AG20443 (cell line): ENCODE results near the gene KIF3B.
"Not testable (repeated sequence)": the region's sequence is repeated elsewhere in the genome, so short reads cannot be mapped to it uniquely, and the experiment has no call there.

Source experiments
- DNase-seq: peaks from one replicate; pipeline ENCODE4 v3.0.0; 2012; ENCODE audit warnings: low spot score, mixed read lengths

Gene KIF3B

DNA sequence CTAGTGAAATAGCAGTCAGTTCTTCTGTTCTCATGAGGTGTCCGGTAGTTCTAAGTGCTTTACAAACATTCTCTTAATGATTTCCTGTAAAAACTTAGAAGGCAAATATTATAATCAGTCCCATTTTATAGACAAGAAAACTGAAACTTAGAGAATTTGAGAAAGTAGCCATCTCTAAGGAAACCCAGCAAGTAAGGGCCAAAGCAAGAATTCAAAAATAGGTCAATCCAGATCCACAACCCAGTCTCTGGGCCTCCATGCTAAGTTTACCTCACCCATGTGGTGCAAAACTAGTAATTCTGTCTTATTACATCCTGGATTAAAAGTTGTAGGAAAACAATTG is 53.1 kb downstream of the KIF3B start:
- DNase-seq: no peak

DNA sequence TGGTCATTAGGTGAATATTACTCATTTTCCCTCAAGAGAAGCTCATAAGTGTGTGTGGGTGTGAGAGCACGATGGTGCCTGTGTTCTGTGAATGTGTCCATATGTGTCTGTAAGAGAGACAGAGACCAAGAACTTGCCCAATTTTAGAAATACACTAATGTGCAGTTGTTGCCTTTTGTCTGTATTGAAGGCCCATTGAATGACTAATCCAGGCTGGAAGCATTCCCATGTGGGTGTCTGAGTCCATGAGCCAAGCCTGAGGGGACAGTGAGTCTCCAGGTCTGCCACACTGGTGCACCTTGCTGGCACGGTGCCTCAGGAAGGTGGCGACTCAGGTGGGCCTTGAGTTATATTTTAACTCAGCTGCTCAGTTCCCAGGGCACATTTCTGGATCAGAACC is 55.2 kb downstream of the KIF3B start:
- no peak for DNase-seq

DNA sequence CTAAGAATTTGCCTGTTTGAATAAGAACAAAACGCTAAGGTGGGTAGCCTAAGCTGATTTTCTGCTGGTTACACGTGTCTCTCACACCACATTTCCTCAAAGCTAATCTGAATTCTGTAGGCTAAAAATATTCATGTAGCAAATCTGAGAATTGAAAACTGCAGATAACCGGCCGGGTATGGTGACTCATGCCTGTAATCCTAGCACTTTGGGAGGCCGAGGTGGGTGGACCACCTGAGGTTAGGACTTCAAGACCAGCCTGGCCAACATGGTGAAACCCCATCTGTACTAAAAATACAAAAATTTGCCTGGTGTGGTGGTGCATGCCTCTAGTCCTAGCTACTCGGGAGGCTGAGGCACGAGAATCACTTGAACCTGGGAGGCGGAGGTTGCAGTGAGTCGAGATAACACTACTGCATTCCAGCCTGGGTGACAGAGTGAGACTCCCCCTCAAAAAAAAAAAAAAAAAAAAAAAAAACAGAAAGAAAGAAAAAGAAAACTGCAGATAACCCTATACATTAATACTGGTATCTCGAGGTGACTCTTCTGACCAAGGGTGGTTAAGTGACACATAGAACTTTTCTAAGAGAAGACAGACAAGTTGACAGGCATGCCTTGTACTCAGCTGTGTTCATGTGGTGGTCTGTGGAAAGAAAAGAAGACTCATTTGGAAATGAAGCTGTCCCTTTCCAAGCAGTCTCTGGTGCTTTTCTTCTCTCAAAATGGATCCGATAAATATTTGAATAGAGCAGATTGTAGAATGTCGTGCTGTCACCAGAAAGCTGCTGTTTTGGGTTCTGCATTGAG is 55.9 kb downstream of the KIF3B start:
- DNase-seq: no peak

DNA sequence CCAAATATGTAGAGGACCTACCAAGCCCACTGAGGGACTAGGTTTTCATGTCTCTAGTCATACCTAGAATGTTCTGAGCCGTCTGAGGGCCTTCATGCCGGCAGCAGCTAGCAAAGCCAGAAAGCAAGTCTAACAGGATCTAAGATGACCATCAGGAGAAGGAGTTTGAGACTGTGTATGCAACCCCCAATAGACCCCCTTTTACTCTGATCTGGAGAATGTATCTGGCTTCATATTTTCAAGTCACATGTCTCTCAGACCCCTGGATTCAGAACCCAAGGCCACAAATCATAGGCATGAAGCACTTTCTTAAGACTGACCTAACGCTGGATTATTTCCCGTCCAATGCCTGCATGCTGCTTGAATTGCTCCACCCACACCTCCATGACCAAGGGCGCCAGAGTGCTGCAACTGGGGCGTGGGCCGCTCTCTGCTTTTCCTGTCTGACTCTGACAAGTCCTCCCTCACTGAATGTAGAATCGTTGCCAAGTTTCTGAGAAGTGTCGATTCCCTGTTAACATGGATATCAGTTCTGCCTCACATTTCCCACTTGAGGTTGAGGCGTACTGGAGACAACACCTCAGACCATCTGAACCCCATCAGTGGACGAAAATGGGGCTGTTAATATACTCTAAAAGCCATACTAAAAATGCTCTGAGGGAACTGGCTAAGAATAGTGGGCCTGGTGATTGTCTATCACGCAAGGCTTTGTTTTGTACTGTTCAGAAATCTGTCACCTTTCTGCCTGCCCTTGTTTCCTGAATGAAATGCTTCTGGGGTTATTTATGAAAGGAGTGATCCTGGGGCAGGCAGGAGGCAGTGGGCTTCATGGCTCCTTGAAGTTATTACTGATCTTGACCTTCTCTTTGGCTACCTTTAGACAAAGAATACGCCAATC is 56.8 kb downstream of the KIF3B start:
- no peak for DNase-seq

DNA sequence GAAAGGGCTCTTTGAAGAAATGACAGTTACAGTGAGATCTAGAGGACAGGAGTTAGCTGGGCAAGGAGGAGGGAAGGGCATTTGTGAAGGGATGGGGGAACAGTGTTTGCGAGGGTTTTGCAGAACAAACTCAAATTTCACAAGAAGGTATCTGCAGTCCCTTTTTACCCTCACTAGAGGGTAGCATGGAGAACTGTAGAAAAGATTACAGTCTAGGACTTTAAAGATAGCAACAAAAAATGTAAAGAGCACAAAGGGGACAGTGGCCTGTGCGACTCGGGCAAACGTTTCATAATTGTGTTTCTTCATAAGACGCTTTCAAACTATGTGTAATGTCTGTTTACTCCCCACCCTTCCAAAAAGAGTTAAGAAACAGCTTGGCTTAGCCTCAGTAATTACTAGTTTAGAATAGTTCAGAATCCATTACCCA is 59.5 kb downstream of the KIF3B start:
- DNase-seq: peak; percentile 58

DNA sequence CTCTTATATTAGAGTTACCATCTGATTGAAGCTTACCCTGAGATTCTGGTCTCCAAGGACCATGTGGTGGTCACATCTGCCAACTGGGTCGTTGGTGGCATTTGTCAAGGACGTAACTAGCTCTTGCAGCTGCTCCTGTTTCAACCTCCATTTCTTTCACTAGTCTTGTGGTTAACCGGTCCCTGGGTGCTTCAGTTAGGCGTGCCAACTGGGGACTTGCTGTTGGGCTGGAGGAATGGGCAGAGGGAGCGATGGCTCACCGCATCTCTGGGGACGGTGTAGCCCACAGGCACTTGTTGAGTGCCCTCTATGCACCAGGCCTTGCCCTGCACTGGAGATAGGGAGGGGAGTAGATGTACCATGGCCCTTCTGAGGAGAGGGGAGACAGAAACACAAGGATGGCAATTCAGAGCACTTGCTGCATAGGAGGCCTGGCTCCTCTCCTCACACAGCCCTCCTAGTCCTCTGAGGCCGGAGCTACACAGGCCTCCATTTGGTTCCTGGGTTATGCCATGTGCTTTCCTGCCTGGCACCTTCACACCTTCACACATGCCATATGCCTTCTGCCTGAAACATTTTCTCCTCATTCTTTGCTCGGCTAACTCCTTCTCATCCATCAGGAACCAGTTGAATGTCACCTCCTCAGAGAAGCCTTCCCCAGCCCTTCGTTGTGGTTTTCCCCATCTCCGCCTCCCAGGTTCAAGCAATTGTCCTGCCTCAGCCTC is 60.6 kb downstream of the KIF3B start:
- no peak for DNase-seq

DNA sequence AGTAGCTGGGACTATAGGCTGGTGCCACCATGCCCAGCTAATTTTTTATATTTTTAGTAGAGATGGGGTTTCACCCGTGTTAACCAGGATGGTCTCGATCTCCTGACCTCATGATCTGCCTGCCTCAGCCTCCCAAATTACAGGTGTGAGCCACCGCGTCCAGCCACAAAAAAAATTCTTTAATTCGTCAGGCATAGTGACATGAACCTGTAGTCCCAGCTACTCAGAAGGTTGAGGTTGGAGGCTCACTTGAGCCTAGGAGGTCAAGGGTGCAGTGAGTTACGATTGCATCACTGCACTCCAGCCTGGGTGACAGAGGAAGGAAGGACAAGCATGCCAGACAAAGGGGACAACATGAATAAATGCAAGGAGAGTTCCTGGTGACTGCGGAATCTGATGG is 61.2 kb downstream of the KIF3B start:
- no peak for DNase-seq

DNA sequence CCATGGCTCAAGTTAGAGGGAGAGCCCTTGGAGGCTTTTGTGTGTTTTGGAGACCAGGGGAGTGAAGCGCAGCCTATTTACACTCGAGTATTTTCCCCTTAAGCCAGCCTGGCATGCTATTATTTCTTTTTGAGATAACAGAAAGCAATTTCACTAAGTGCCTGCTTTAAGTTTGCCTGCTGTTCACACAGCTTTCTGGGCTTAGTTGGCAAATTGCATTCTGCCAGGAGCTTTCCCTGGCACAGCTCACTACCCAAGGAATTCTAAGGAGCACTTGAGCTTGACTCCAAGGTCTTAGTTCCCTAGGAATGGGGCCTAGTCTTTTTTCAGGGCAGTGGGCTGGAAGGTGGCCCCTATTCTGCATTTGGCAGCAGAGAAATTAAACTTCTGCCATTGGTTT is 61.7 kb downstream of the KIF3B start:
- no peak for DNase-seq

DNA sequence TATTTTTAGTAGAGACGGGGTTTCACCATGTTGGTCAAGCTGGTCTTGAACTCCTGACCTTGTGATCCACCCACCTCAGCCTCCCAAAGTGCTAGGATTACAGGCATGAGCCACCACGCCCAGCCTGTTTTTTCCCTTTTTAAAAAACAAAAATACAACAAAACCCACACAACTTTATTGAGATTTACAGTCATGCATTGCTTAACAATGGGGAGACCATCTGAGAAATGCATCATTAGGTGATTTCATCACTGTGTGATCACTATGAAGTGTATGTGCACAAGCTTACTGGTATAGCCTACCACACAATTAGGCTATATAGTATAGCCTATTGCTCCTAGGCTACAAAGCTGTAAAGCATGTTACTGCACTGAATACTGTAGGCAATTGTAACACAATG is 63.6 kb downstream of the KIF3B start:
- not testable (repeated sequence) for DNase-seq

DNA sequence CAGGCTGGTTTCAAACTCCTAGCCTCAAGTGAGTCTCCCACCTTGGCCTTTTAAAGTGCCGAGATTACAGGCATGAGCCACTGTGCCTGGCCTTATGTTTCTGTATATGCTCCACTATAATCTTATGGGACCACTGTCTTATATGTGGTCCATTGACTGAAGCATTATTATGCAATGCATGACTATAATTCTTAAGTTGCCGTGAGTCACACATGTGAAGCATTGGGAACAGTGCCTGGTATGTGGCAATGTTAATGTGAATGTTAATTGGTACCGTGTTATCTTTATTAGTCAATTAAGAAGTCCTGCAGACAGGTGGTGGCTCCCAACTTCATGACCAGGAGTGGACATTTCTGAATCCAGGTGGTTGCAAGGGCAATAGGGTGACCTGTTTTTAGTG is 66.0 kb downstream of the KIF3B start:
- DNase-seq: peak; percentile 55

DNA sequence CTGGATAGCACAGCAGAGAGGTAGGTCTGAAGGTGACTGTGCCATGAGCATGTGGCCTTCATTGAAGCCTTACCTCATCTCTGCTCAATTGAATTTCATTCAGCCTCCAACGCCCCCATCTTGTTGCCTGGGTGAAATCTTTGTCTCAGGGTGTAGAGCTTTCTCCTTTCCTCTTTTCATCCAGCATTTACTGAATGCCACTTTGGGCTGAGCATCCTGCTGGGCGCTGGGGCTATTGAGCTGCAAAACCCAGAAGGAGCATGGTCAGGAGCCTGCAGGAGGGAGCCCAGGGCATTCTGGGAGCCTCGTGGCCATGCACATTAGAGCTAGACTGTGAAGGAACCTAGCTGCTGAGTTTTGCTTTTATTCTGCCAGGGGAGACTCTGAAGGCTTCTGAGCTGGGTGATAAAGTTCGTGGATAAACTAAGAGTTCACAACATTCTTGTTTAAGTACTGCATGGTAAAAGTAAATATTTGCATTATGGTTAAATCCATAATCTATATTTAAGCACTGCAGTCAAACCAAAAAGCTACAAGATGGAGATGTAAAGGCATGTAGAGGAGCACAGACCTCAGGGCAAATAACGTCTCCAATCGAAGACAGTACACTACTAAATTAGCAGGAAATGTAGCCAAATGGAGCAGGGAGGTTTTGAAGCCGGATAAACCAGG is 67.5 kb downstream of the KIF3B start:
- DNase-seq: no peak

DNA sequence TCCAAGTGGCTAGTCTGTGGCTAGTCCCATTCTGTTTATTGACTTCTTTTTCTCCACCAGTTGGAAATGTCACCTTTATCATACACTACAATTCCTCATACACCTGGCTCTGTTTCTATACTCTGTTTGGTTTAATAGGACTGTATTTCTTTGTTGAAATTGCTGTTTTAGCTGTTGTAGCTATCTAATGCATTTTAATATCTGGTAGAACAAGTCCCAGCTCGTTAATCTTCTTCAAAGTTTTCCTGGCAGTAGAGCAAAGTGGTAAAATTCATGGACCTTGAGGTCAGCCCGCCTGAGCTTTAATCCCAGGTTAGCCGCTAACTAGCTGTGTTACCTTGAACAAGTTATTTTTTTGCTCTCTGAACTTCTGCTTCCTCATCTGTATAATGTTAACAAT is 70.8 kb downstream of the KIF3B start:
- DNase-seq: no peak

DNA sequence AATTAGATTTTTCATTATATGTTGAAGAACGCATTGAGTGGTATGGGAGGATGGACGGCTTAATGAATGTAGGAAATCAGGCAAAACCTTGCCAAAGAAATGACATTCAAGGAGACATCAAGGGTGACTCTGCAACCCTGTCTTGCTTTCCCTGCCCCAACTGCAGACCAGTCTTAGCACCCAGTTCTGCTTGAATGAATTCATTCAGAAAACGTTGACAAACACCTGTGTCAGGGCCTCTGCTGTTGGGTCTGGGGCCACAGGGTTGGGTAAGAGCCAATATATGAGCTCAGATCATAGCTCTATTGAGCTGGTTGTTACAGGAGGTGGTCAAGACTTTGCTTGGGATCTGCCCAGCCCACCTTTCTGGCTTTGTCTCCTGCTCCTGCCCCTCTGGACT is 73.0 kb downstream of the KIF3B start:
- no peak for DNase-seq

DNA sequence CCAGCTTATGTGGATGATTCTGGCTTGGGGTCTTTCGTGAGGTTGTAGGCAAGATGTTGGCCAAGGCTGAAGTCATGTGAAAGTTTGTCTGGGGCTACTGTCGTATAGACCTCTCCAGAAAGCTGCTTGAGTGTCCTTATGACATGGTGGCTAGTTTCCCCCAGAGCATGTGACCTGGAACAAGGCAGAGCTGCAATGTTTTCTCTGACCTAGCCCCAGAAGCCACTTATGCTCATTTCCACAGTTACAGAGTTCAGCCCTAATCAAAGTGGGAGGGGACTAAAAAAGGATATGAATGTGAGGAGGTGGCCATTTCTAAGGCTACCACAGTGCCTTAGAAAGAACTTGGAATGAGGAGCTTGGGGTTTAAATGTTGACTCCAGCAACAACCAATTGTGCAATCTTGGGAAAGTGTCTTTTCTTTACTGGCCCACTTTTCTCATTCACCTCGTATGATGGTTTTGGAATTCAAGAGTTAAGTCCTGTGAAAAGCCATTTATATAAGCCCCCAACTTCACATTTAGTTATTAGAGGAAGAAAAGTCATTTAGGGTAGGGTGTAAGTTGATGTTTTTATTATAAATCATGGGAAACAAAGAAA is 74.8 kb downstream of the KIF3B start:
- DNase-seq: no peak

DNA sequence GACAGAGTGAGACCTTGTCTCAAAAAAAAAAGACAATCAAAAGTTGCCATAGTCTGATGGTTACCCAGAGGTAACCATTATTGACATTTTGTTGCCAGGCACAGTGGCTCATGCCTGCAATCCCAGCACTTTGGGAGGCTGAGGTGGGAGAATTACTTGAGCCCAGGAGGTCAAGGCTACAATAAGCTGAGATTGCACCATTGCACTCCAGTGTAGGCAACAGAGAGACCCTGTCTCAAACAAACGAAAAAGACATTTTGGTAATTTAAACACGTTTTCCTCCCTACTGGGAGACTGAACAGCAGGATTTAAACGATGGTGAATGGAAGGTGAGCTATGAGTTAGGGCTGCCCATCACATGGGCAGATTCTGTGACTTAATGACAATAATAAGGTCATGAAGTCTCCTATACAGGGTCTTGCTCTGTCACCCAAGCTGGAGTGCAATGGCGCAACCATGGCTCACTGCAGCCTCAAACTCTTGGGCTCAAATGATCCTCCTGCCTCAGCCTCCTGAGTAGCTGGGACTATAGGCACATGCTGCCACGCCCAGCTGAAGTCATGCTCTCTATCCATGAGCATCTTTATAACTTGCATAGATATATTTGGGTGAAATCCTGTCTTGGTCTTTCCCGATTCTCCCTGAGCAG is 76.5 kb downstream of the KIF3B start:
- DNase-seq: no peak

DNA sequence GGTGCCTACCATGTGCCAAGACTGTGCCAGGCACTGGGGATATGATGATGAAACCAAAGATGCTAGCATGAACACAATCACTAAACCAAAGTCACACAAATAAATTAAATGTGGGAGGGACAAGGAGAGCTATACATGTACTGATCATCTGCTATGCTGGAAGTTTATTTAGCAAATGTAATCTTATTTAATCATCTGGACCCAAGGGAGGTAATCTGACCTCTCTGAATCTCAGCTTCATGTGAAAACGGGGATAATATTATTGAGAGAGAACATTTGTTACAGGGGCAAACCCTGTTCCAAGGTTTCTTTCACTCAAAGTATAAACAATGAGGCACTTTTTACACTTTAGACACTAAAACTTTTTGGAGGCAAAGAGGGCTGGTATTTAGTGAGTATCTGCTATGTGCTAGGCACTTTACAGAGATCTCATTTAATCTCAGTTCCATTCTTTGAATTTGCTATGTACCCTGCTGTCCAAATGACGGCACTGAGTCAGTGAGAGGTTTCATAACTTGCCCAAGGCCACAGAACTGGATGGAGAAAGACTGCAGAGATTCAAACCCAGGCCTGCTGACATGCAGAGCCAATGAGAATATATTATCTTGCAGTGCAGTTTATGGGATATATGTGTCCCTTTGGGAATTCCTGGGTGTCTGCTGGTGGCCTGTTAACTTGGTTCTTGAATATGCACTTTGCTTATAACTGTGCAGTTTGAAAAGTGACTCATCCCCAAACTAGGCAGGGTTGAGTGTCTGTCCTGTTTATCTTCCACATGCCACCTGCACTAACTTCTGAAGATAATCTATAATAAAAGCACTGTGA is 77.4 kb downstream of the KIF3B start:
- DNase-seq: no peak

DNA sequence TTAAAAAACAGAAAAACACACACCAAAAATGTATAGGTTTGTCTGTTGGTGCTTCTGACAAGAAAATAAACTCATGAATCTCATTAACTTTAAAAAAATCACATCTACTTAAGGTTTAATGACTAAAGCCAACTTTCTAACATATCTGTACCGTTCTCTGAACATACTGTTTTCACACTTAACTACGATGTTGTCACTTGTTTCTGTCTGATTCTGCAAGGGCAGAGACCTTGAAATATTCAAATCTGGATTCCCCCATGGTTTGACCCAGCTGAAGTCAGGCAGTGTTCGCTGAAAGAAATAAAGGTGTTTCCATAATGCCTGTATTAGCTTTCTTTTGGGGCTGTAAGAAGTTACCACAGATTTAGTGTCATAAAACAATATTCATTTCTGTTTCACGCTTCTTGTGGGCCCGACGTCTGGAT is 78.0 kb downstream of the KIF3B start:
- no peak for DNase-seq

DNA sequence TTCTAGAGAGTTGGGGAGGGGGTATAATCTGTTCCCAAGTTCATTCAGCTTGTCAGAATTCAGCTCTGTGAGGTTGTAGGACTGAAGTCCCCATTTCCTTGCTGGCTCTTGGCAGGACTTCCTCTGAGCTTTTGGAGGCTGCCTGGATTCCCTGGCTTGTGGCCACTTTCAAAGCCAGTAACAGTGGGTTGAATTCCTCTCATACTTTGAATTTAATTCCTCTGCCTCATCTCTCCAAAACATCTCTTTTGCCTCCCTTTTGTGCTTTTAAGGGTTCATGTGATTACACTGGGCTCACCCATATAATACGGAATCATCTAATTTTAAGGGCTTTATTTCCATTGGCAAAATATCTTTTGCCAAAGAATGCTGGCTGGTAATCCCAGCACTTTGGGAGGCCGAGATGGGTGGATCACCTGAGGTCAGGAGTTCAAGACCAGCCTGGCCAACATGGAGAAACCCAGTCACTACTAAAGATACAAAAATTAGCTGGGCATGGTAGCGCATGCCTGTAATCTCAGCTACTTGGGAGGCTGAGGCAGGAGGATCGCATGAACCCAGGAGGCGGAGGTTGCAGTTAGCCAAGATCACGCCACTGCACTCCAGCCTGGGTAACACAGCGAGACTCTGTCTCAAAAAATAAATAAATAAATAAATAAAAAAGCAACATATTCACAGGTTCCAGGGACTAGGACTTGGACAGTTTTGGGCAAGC is 78.6 kb downstream of the KIF3B start:
- DNase-seq: peak; percentile 42

DNA sequence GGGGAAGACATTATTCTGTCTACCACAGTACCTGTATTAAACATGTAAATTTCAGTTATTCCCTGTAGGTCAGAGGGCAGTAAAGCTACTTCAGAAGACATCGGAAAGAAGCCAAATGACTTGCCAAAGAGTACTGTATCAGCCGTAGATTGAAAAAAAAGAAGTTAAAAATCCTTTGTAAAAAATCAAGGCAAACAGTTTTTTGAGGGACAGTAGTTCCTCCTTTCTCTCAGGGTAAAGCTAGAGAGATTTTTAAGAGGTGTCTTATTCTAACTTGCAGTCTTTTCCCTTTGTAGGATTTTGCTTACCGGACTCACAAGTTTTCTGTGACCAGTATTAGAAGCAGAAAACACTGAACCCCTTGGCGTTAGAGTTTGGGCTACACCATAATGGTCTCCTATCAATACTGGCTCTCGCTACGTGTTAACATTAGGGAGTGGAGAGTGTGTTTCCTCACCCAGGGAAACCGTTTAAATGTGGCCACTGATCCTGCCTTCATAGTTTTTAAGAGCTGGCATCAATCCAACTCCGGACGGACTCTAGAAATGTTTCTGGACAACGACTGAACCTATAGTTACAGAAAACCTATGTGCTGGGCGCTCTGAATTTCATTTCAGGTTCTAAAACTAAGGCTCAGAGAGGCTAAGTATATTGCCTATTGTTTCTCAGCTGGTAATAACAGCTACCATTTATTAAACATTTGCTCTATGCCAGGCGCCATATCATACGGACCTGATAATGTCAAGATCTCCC is 79.3 kb downstream of the KIF3B start:
- no peak for DNase-seq
